Measurements from ENCODE around the gene HSP90B1.

GRCh38 chr12:103965255-103965589, 35.0 kb downstream of the HSP90B1 start:
- TF ChIP-seq CTCF (IDR thresholded peaks at IDR 0.05) = no peak
- TF ChIP-seq POLR2A (IDR thresholded peaks at IDR 0.05) = no peak
- no peak for TF ChIP-seq POLR2AphosphoS5 (IDR thresholded peaks at IDR 0.05)
